Hematopoietic multipotent progenitor cell treated with erythropoietin and hydrocortisone succinate and interleukin-3 and kit ligand, for 4 days (in vitro differentiated cells): ENCODE data around the gene FFAR1.
A peak's percentile ranks its signal among the peaks of the same experiment; 100 is the strongest.
"Not testable (repeated sequence)": the region's sequence is repeated elsewhere in the genome, so short reads cannot be mapped to it uniquely, and the experiment has no call there.

Experiments
- DNase-seq: peaks from one replicate; pipeline ENCODE4 v3.0.0-alpha.2; 2015

Gene FFAR1

DNA sequence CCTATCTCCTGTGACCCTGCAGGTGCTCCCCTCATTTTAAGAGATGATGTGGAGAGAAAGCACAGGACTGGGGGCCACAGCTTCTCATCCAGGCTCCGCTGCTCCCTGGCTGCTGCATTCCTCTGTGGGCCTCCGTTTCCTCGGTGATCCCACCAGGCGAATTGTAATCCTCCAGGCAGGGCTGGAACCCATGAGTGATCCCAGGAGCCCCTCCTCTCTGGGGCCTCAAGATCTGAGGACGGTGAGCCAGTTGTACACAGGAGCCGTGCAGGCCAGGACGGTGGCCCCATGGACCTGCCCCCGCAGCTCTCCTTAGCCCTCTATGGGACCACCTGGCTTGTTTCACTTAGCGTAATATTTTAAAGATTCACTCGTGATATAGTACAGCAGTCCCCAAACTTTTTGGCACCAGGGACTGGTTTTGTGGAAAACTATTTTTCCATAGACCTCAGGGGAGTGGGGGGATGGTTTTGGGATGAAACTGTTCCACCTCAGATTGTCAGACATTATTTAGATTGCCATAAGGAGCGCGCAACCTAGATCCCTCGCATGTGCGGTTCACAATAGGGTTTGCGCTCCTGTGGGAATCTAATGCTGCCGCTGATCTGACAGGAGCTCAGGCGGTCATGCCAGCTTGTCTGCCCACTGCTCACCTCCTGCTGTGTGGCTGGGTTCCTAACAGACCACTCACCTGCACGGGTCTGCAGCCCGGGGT lies 16.2 kb downstream of the FFAR1 start:
- DNase-seq, result no peak

DNA sequence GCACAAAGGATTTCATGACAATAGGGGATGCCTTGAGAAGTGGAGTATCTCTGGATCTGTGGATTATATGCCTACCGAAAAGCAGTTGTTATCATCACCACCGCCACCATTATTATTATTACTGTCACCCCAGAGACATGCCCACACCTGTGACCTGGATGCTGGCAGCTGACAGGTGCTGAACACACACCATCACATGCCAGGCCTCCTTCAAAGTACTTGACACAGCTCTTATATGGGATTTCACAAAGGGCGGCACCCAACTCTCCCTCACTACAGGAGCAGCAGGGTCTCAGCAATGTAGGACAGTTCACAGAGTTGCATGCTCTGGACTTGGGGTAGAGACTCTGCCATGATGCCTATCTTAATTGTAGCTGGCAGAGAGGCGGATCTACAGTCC lies 17.6 kb downstream of the FFAR1 start:
- no peak for DNase-seq

DNA sequence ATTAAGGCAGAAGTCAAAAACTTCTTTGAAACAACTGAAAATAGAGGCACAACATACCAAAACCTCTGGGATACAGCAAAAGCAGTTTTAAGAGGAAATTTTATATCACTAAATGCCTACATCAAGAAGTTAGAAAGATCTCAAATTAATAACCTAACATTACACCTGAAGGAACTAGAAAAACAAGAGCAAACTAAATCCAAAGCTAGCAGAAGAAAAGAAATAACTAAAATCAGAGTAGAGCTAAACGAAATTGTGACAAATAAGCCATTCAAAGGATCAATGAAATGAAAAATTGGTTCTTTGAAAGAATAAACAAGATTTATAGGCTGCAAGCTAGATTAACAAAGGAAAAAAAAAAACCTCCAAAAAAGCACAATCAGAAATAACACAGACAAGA lies 20.7 kb downstream of the FFAR1 start:
- no peak for DNase-seq

DNA sequence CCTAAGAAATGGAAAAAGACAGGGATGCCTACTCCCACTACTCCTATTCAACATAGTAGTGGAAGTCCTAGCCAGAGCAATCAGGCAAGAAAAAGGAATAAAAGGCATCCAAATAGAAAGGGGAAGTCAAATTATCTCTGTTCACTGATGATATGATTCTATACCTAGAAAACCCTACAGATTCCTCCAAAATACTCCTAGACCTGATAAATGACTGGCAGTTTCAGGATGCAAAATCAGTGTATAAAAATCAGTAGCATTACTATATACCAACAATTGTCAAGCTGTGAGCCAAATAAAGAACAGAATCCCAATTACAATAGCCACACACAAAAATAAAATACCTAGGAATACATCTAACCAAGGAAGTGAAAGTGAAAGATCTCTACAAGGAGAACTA lies 21.8 kb downstream of the FFAR1 start:
- DNase-seq, result no peak

DNA sequence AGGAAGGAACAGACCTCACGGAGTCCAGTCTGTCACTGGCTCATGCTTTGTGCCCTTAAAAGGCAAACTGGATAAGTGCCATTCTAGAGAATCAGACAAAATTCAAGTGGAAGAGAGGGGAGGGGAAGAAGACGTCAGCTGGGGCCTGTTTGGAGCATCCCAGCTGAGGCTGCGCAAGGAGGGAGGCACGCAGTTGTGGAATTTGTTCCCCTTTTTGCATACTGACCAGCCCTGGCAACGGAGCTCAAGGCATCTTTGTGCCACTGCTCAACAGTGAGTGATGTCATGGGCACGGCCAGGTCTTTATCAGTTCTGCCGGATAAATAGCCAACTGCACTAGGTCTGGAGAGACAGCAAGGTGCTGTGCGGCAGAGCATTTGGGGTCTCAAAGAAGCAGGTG lies 23.0 kb downstream of the FFAR1 start, which contains the start of gene GPR42:
Gene GPR42, plus strand, starts transcription at position 347 of the 400 bp plus-strand sequence. CDS start 292 bp downstream, outside the sequence.
- DNase-seq, result no peak

DNA sequence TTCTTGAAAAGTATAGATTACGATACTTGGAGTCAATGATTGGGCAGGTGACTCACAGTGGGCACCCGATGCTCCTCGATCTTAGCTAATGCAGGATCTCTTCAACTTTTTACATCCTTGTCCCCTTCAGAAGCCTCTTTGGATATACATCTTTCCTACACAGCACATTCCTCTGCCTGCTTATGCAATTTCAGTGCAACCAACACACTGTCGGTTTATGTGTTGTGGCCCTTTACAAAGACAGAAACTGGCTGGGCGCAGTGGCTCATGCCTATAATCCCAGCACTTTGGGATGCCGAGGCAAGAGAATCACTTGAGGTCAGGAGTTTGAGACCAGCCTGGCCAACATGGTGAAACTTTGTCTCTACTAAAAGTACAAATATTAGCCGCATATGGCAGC lies 25.8 kb downstream of the FFAR1 start:
- no peak for DNase-seq

DNA sequence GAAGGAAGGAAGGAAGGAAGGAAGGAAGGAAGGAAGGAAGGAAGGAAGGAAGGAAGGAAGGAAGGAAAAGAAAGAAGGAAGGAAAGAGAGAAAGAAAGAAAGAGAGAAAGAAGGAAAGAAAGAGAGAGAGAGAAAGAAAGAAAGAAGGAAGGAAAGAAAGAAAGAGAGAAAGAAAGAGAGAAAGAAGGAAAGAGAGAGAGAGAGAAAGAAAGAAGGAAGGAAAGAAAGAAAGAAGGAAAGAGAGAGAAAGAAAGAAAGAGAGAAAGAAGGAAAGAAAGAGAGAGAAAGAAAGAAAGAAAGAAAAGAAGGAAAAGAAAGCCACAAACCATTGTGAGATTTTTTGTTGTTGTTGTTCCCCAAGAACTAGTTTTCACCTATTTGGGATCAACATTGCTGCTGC lies 26.3 kb downstream of the FFAR1 start:
- not testable (repeated sequence) for DNase-seq

DNA sequence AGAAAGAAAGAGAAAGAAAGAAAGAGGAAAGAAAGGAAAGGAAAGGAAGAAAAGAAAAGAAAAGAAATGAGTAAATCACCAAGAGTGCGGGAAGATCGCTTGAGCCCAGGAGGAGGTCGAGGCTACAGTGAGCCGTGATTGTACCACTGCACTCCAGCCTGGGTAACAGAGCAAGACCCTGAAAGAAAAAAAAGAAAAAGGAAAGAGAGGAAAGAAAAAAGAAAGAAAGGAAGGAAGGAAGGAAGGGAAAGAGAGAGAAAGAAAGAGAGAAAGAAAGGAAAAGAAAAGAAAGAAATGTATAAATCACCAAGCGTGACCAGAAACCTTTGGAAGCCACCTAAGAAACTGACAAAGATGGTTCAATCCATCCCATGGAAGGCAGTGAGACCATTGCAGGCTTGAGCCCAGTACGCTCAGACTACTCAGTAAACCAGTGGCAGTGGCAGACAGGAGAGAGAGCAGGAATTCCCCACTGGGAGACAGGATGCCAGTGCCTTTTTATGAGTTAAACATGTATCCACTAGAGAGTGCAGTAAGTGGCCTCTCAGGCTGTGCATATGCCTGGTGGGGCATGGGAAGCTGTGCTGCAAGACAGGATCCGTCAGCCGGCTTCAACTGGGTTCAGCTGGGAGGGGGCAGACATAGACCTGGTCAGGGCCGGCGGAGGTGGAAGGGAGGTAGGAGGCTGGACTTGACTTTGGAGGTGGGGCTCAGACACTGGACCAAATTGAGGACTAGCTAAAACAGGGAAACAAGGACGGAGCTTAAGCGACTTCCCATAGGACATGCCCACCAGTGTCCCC lies 28.0 kb downstream of the FFAR1 start:
- DNase-seq, result no peak

DNA sequence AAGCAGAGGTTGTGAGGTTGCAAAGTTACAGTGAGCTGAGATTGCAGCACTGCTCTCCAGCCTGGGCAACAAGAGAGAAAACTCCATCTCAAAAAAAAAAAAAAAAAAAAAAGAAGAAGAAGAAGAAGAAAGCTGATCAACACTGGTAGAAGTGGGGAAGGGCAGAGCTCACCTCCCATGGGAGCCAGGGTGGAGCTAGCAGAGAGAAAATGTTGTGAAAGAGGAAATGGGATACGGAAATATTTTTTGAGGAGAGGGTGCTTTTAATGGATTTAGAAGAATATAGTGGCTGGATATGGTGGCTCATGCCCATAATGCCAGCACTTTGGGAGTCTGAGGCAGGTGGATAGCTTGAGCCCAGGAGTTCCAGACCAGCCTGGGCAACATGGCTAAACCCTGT lies 30.0 kb downstream of the FFAR1 start:
- DNase-seq, result no peak

DNA sequence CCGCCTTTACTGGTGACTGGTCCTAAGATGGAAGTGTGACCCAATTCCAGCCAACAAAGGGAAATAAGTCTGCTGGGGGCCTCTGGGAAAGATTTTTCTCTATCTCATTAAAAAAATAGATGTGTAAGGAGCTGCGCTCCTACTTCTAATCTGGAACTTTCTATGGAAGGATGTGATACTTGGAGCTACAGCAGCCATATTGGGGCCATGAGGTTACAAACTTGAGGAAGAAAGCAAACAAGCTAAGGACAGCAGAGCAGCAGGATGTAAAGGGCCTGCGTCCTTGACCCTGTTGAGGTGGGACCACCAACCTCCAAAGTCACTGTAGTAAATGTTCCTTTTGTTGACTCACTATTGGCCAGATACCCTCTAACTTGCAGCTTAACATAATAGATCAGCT lies 30.7 kb downstream of the FFAR1 start:
- DNase-seq, result no peak

DNA sequence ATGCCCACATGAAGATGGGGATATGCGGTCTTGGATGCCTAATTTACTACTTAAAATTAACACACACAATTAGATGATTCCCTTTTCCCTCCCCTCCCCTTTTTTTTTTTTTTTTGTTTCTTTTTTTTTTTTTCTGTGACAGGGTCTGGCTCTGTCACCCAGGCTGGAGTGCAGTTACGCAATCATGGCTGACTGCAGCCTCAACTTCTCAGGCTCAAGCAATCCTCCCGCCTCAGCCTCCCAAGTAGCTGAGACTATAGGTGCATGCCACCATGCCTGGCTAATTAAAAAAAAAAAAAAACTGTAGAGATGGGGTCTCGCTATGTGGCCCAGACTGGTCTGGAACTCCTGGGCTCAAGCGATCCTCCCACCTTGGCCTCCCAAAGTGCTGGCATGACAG lies 31.8 kb downstream of the FFAR1 start:
- DNase-seq, result not testable (repeated sequence)

DNA sequence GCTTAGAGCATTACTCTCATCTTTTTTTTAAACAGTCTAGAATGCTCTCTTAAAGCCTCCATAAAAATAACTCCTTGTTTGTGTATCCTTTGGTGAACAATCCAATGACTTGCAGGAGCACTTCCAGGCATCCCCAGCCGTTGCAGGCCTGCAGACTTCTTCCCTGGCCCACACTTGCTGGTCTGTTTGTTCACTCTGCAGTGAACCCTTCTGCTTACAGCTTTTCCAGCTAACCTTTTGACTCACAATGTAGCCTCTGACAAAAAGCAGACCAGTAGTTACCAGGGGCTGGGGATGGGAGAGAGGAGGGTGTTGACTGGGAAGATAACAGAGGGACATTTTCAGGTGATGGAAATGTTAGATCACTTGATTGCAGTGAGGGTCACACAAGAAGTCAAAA lies 32.3 kb downstream of the FFAR1 start:
- DNase-seq, result no peak

DNA sequence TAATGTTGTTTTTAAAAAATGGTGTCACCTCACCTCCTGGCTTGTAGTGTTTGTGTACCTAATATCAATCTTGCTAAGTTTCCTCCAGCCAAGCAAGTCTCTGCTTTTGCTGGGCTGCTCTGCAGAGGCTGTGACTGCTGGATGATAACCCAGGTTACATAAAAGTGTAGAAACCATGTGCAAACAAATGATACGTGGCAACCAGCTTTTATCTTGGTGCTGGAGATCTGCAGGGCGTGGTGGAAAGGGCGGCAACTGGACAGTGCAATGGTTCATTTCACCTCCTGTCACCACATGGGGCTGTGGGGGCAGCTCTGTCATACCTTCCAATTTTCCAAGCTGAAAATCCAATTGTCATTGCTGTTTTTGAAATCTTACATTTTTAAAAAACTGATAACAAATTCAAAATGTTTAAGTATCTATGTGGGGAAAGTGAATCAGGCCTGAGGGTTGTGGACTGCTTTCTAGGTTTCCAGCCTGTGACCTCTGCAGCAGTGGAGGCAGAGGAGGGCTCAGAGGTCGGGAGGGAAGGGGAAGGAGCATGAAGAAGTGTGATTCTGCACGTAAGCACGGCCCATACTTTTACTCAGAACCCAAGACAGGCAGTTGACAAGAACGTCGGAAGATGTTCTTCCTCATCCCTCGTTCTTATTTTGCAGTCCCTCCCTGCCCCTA lies 32.9 kb downstream of the FFAR1 start:
- DNase-seq, result peak; percentile 86

DNA sequence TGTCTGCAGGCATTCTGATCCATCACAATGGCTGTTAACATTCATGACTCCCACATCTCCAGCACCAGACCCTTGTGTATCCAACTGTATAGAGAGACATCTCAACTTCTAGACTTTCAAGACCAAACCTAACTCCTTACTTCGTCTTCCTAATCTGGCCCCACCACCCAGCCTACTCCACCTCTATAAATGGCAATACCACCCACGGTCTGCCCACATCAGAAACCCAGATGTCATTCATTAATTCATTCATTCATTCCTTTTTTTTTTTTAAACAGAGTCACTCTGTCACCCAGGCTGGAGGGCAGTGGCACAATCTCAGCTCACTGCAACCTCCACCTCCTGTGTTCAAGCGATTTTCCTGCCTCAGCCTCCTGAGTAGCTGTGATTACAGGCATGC lies 33.6 kb downstream of the FFAR1 start:
- DNase-seq, result no peak

DNA sequence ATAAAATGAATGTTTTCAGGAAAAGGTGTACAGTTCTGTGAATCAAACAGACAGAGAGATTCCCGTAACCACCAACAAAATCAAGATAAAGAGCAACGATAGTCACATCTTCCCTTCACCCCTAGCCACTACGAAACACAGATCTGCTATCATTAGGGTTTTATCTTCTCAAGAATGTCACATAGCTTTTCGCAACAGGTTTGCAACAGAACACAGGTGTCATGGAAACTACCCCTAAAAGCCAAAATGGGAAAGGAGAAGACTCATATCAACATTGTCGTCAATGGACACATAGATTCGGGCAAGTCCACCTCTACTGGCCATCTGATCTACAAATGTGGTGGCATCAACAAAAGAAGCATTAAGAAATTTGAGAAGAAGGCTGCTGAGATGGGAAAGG lies 34.2 kb downstream of the FFAR1 start:
- DNase-seq, result no peak

DNA sequence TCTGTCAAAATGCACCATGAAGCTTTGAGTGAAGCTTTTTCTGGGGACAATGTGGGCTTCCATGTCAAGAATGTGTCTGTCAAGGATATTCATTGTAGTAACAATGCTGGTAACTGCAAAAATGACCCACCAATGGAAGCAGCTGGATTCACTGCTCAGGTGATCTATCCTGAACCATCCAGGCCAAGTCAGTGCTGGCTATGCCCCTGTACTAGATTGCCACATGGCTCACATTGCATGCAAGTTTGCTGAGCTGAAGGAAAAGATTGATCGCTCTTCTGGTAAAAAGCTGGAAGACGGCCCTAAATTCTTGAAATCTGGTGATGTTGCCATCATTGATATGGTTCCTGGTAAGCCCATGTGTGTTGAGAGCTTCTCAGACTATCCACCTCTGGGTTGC lies 35.8 kb downstream of the FFAR1 start:
- DNase-seq, result no peak

DNA sequence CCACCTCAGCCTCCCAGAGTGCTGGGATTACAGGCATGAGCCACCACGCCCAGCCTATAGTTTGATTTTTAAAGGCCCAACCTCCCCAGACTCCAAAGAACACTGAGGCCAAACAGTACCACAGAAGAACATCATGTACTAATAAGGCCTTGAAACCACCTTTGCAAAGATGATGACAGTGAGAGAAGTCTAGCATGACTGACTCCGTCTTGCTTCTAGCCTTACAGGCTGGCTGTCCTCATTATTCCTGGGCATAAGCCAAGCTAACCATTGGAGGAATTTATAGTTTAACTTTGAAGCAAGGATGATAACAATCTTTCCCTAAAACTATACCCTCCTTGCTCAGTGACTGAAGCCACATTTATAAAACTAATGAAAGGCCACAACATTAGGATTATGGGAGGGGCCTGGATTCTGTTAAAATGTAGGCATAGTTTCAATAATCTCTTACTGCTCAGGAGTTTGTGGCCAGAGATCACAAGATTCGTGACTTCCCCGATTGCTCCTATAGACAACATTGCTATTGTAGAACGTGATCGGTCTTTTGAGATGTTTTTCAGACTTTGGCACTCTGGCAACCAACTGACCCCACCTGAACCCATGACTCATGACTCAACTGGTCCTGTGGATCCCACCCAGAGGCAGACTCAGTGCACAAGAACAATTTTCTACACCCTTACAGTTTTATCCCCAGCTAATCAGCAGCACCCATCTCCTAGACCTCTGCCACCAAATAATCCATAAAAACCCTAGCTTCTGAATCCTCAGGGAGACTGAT lies 40.8 kb downstream of the FFAR1 start:
- peak; percentile 57 for DNase-seq

DNA sequence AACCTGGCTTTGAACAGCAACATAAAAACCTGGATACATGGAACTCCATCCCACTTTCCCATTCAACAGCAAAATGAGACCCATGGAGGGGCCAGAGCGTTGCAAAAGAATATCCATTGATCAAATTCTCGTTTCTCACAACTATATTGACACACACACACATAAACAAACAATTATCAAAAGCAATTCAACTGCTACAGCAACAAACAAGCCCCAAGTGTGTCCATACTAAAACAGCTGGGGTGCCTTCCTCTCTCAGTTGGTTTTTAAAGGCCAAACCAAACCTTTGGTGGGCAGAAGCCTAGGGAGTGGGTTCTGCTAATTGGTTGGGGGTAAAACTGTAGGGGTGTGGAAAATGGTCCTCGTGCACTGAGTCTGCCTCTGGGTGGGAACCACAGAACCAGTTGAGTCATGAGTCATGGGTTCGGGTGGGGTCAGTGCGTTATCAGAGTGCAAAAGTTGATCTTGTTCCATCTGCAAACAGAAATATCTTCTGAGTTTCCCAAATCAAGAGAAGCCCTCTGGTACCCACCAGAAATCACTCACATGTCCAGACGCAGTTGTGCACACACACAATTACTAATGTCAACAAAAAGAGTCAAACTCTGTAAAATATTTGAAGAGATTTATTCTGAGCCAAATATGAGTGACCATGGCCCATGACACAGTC lies 41.6 kb downstream of the FFAR1 start:
- DNase-seq, result peak; percentile 76

DNA sequence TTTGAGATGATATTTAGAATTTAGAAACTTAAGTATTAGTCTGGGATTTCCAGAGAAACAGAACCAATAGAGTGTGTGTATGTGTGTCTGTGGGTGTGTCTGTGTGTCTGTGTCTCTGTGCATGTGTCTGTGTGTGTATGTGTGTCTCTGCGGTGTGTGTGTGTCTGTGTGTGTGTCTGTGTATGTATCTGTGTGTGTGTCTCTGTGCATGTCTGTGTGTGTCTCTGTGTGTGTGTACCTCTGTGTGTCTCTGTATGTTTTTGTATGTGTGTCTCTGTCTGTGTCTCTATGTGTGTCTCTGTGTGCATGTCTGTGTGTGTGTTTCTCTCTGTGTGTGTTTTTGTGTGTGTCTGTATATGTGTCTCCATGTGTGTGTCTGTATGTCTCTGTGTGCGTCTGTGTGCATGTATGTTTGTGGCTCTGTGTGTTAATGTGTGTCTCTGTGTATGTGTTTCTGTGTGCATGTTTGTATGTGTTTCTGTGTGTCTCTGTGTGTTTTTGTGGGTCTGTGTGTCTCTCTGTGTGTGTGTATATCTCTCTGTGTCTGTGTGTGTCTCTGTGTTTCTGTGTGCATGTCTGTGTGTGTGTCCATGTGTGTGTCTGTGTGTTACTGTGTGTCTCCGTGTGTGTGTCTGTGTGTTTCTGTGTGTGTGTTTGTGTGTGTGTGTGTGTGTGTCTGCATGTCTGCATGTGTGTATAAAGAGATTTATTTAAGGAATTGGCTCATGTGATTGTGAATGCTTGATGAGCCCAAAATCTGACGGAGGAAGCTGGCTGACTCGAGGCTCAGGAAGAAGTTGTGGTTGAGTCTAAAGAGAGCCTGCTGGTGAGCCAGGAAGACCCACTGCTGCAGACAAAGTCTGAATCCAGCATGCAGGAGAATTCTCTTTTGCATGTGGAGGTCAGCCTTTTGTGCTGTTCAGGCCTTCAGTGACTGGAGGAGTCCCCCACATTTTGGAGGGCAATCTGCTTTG lies 45.3 kb downstream of the FFAR1 start:
- DNase-seq, result peak; percentile 18

DNA sequence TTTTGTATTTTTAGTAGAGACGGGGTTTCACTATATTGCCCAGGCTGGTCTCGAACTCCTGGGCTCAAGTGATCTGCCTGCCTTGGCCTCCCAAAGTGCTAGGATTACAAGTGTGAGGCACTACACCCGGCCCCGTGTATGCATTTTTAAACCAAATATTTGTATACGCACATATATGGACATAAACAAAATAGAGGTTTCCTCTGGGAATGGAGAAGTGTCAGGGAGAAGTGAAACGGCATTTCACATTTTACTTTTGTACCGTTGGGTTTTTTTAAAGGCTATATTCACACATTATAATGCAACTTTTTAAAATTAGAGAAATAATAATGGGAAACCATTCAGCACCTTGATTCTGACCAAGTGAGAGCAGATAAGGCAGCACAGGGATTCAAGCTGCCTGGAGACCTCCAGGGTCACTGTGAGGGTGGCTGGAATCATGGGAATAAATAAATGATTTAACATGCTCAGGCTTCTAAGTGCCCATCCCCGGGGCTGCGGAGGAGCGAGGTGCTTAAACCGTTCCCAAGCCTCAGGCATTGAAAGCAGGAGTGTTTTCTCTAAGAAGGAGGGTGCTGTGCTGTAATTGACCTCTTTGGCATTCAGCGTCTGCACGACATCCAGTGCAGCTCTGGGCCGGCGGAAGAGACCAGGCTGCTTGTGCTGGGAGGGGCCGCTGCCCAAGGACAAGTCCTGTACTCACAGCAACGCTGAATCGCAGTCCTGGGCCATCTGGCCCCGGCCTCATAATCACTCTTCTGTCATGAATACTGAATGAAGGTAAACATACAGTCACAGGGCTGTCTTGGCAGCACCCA lies 47.9 kb downstream of the FFAR1 start:
- no peak for DNase-seq
